GM12865 (cell line): Measurements from ENCODE around the gene CLN6.
"Not testable (repeated sequence)": the region's sequence is repeated elsewhere in the genome, so short reads cannot be mapped to it uniquely, and the experiment has no call there.

Experiments used
- DNase-seq: peaks from one replicate; pipeline ENCODE4 v3.0.0; 2010; ENCODE audit warnings: low read depth
- H3K4me3 ChIP-seq: 2 replicates; pipeline ENCODE4 v1.5.1; 2011; ENCODE audit warnings: mild to moderate bottlenecking, low read depth, low read length, control low read depth
- TF ChIP-seq, protein P1 (sequence below): IDR thresholded peaks from 2 replicates; pipeline ENCODE4 v1.5.1; 2011; ENCODE audit warnings: low read length, control low read depth, low read depth, inconsistent platforms; ENCODE audit not compliant: insufficient read depth; ENCODE audit errors: missing control alignments

CLN6 gene

DNA sequence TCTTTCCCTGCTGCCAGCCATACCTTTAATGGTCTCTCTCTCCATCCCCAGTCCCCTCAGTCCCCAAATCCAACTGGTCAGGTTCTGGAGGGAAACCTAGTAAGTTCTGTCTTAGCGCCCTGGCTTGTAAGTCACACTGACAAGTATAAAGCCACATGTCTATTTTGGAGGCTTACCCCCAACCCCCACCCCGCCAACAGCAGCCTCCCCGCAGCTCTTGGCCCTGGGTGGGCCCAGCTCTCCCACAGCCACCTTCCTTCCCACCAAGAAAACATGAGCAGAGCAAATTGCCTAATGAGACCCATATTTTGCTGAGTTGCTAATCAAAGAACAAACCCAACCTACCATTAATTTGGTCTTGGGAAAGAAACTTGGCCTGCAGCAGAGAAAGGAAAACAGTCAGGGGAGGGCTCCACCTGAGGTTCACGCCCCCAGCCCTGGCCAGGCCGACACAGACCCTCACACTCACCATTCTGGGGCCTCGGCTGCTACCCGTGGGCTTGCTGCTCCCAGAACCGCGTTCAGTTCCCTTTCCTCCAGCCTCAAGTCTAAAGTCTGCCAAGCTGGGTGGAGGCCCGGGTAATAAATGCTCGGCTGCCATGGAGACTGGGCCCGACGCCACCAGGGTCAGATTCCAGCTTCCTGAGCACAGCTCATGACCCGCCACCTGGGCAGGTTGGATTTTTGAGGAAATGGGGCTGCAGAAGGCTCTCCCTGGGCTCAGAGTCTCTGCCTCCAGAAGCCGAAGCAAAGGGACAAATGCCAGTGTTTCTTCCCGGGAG lies 24.6 kb downstream of the CLN6 start, which contains the start of gene CALML4:
Gene CALML4 (minus strand): TSS at position 557 of the 782 bp plus-strand sequence. CDS start 85 bp downstream, at position 472.
- DNase-seq, result no peak
- TF ChIP-seq, protein P1, sequence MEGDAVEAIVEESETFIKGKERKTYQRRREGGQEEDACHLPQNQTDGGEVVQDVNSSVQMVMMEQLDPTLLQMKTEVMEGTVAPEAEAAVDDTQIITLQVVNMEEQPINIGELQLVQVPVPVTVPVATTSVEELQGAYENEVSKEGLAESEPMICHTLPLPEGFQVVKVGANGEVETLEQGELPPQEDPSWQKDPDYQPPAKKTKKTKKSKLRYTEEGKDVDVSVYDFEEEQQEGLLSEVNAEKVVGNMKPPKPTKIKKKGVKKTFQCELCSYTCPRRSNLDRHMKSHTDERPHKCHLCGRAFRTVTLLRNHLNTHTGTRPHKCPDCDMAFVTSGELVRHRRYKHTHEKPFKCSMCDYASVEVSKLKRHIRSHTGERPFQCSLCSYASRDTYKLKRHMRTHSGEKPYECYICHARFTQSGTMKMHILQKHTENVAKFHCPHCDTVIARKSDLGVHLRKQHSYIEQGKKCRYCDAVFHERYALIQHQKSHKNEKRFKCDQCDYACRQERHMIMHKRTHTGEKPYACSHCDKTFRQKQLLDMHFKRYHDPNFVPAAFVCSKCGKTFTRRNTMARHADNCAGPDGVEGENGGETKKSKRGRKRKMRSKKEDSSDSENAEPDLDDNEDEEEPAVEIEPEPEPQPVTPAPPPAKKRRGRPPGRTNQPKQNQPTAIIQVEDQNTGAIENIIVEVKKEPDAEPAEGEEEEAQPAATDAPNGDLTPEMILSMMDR, result no peak
- no peak within 1 kb of the TSS for H3K4me3 ChIP-seq

DNA sequence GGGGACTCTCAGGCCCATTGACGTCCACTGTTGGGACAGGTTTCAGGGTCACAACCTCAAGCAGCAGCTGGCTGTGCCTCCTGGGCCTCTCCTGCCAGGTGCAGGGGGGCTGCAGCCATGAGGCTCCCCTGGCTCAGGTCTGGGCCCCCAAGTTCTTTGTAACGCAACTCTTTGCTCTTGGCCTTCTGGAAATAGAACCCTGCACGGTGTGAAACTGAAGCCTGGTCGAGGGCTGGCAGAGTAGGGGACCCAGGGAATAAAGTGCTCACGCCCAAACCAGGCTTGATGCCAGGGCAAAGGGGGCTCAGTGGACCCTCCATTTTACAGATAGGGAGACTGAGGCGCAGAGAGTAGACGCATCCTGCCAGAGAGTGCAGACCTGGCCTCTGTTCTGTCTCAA lies 25.2 kb downstream of the CLN6 start:
- no peak overlapping the region for H3K4me3 ChIP-seq
- DNase-seq, result no peak
- TF ChIP-seq, protein P1, result no peak

- no peak overlapping the region for H3K4me3 ChIP-seq
- DNase-seq, result no peak
- TF ChIP-seq, protein P1, result no peak
These were observed 25.6 kb downstream of the CLN6 start for GRCh38 chr15:68203956-68204355.

DNA sequence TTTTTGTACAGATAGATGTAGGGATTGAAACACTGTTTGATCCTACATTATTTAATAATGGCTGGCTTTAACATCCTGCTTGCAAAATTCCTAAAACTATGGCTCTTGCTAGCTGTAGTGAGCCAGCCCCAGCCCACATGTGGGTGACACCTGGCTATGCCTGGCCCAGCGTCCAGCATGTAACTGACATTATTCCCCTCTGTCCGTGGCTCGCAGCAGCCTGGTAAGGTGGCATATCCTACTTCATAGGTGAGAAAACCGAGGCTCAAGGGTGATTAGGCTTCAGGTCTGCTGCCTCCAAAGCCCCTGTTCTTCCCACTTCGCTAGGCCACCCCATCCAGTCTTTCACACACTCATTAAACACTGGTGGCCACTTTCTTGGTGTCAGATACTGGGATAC lies 26.0 kb downstream of the CLN6 start:
- H3K4me3 ChIP-seq, result no peak overlapping the region
- TF ChIP-seq, protein P1, result no peak
- no peak for DNase-seq

DNA sequence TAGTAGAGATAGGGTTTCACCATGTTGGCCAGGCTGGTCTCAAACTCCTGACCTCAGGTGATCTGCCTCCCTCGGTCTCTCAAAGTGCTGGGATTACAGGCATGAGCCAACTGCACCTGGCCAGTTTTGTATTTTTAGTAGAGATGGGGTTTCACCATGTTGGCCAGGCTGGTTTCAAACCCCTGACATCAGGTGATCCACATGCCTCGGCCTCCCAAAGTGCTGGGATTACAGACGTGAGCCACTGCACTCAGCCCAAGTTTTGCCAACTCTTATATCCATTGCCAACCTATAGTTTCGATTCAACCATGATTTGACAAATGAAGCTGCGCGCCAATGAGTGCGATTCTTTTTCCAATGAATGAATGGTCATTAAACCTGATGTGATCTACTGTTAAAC lies 26.5 kb downstream of the CLN6 start:
- DNase-seq, H3K4me3 ChIP-seq: not testable (repeated sequence)

GRCh38 chr15:68201879-68202261 lies 27.7 kb downstream of the CLN6 start:
- H3K4me3 ChIP-seq, result no peak overlapping the region
- DNase-seq, result no peak
- TF ChIP-seq, protein P1, result no peak

GRCh38 chr15:68201153-68201878 lies 28.2 kb downstream of the CLN6 start:
- H3K4me3 ChIP-seq, result no peak overlapping the region
- DNase-seq, result no peak
- TF ChIP-seq, protein P1, result no peak
